Cardiac fibroblast (primary cell): ENCODE results near the gene DNAAF1.
A peak's percentile ranks its signal among the peaks of the same experiment; 100 is the strongest.

Experiments
- DNase-seq, 2 donors: peaks; one replicate each; pipeline versions ENCODE4 v3.0.0 to v3.0.0-alpha.2; 2010; ENCODE audit warnings: low read depth in 2 of 2
- H3K4me3 ChIP-seq, 2 donors: replicated peaks in 1 of 2; 1 replicate in 1 of 2; 2 replicates in 1 of 2; pipeline ENCODE4 v1.5.1; 2011; ENCODE audit warnings: low read depth in 2 of 2, low read length in 2 of 2, mild to moderate bottlenecking in 2 of 2, moderate library complexity in 1 of 2
- CTCF ChIP-seq: IDR thresholded peaks from one replicate; pipeline ENCODE4 v1.5.1; 2011; ENCODE audit warnings: low read depth, mild to moderate bottlenecking, low read length, inconsistent platforms

Gene DNAAF1

GRCh38 chr16:84144859-84145639 is at the start of gene DNAAF1, which contains the start of gene HSDL1:
DNAAF1 (plus strand) TSS chr16:84145308; CDS start chr16:84145441, 133 bp downstream.
HSDL1 (minus strand) TSS chr16:84145177; CDS start chr16:84131321, 13,856 bp downstream.
- peak; percentile 81 to 88 for DNase-seq
- peak within 1 kb of the TSS; percentile 89 to 91 for H3K4me3 ChIP-seq
- TF ChIP-seq CTCF = no peak

GRCh38 chr16:84095466-84095865 is 49.6 kb upstream of the DNAAF1 start:
- TF ChIP-seq CTCF = no peak
- no peak overlapping the region for H3K4me3 ChIP-seq
- no peak for DNase-seq

- no peak for DNase-seq
Measured at GRCh38 chr16:84096447-84097005, 48.6 kb upstream of the DNAAF1 start.

GRCh38 chr16:84098939-84099338 is 46.2 kb upstream of the DNAAF1 start:
- TF ChIP-seq CTCF = no peak
- DNase-seq = peak in 1 of 2 donors; percentile 56
- no peak overlapping the region for H3K4me3 ChIP-seq

More at GRCh38 chr16:84096447-84097005, 48.6 kb upstream of the DNAAF1 start:
- no peak for TF ChIP-seq CTCF
- no peak overlapping the region for H3K4me3 ChIP-seq

GRCh38 chr16:84103678-84104077 is 41.4 kb upstream of the DNAAF1 start:
- peak; percentile 26 to 48 for DNase-seq
- no peak for TF ChIP-seq CTCF
- no peak overlapping the region for H3K4me3 ChIP-seq

GRCh38 chr16:84104231-84104630 is 40.9 kb upstream of the DNAAF1 start:
- no peak for TF ChIP-seq CTCF
- DNase-seq = no peak
- no peak overlapping the region for H3K4me3 ChIP-seq
